Gastrocnemius medialis (tissue), 4 donors: ENCODE measurements around the gene SLC16A3. TPM values are rescaled to one million over a fixed set of nuclear protein-coding genes. Genes with fewer than 3 reads are reported as not detected.

Experiments
- ATAC-seq, 2 donors: fragments of 150-250 bp; one replicate each; pipeline ENCODE4 v1.9.1; 2016
- DNase-seq, 2 donors: peaks; one replicate each; pipeline ENCODE4 v3.0.0-alpha.2; 2019
- H3K27ac ChIP-seq, 4 donors: fragments of 200-600 bp; sonication (generic); 1 replicate in 1 of 4; 2 replicates in 3 of 4; pipeline ENCODE4 v1.5.1; 2016 to 2018; ENCODE audit warnings: mild to moderate bottlenecking in 2 of 4, moderate library complexity in 1 of 4
- H3K27me3 ChIP-seq, 3 donors: fragments of 200-600 bp; sonication (generic) in 2 of 3; 1 replicate in 1 of 3; 2 replicates in 2 of 3; pipeline versions ENCODE4 v1.5.1 to v1.6.0; 2016 to 2019; ENCODE audit warnings: mild to moderate bottlenecking in 1 of 3, moderate library complexity in 1 of 3
- H3K36me3 ChIP-seq, 2 donors: fragments of 200-600 bp; sonication (generic) in 1 of 2; one replicate each; pipeline ENCODE4 v1.5.1; 2017 to 2018
- H3K4me1 ChIP-seq, 2 donors: fragments of 200-600 bp; sonication (generic) in 1 of 2; one replicate each; pipeline ENCODE4 v1.5.1; 2016 to 2017; ENCODE audit warnings: mild to moderate bottlenecking in 2 of 2
- H3K4me3 ChIP-seq, 4 donors: fragments of 200-600 bp; sonication (generic) in 3 of 4; 1 replicate in 1 of 4; 2 replicates in 3 of 4; pipeline ENCODE4 v1.5.1; 2016 to 2019; ENCODE audit warnings: mild to moderate bottlenecking in 2 of 4
- H3K9me3 ChIP-seq, 3 donors: fragments of 200-600 bp; sonication (generic) in 2 of 3; 1 replicate in 1 of 3; 2 replicates in 2 of 3; pipeline ENCODE4 v1.5.1; 2016 to 2019
- CTCF ChIP-seq, 5 experiments: fragments of 450-650 bp in 3 of 5; fragments of 200-600 bp in 2 of 5; sonication (generic) in 2 of 5; IDR thresholded peaks in 4 of 5; conservative IDR thresholded peaks in 1 of 5; 1 replicate in 4 of 5; 2 replicates in 1 of 5; pipeline ENCODE4 v1.5.1; 2016 to 2019; ENCODE audit warnings: antibody characterized with exemption in 5 of 5, mild to moderate bottlenecking in 3 of 5, moderate library complexity in 3 of 5
- POLR2A ChIP-seq, 2 donors: fragments of 450-650 bp; IDR thresholded peaks; one replicate each; pipeline ENCODE4 v1.6.1; 2017; ENCODE audit warnings: antibody characterized with exemption in 2 of 2, mild to moderate bottlenecking in 2 of 2, moderate library complexity in 2 of 2
- in situ Hi-C, 4 donors: fragments of 200-750 bp; cut with MboI; loops; one replicate each; pipeline versions ENCODE4 v1.15.0 to v1.8.0; 2017; ENCODE audit warnings: low sequenced_read_pairs in 4 of 4
- intact Hi-C: fragments of 100-400 bp; cut with DNase I; formaldehyde crosslinking; loops from one replicate; pipeline ENCODE4 v1.15.1; 2023; ENCODE audit warnings: low total_unique reads
- total RNA-seq, 4 donors: library from RNA; depleted of rRNA; stranded (reverse); fragments of >200 nt; gene quantifications; one replicate each; pipeline versions ENCODE4 v1.1.0 to v1.2.3, GENCODE V29; 2016

Gene SLC16A3
- total RNA-seq, 4 donors from 2014 or later, result 46.0 to 173 (median 126) TPM

GRCh38 chr17:82238472-82239201, 9.8 kb downstream of the SLC16A3 start:
- H3K36me3 ChIP-seq, result peaks cover 0 to 16% of the 10 kb centered on the region in 2 donors
- TF ChIP-seq POLR2A (IDR thresholded peaks at IDR 0.05), result peak; percentile 12 to 51
- TF ChIP-seq CTCF (IDR thresholded peaks at IDR 0.05 in 4 of 5, conservative IDR thresholded peaks at IDR 0.05 in 1 of 5), result no peak
- DNase-seq (peak in 1 of 2 donors; percentile 71), ATAC-seq (no peak)
- H3K4me1 ChIP-seq, result peaks cover 84 to 95% of the 10 kb centered on the region in 2 donors
- no peaks in the 10 kb centered on the region for H3K9me3 ChIP-seq
- intact Hi-C loops, result loop anchor here (5.0 kb wide), 1 partner anchor 201 kb away; the partner anchor contains the start of gene DCXR
- H3K27me3 ChIP-seq, result no peaks in the 10 kb centered on the region
- in situ Hi-C loops, result no loop called here
- H3K27ac ChIP-seq, result peak overlapping the region; percentile 90 to 98 (median 93)
- peak overlapping the region; percentile 19 to 58 (median 43) for H3K4me3 ChIP-seq

- H3K27me3 ChIP-seq, result no peaks in the 10 kb centered on the region
- H3K9me3 ChIP-seq, result no peaks in the 10 kb centered on the region
- DNase-seq, result no peak
- no peak for ATAC-seq
- H3K36me3 ChIP-seq, result peaks cover 0 to 24% of the 10 kb centered on the region in 2 donors
- TF ChIP-seq POLR2A (IDR thresholded peaks at IDR 0.05), result no peak
- TF ChIP-seq CTCF (IDR thresholded peaks at IDR 0.05 in 4 of 5, conservative IDR thresholded peaks at IDR 0.05 in 1 of 5), result no peak
- peak overlapping the region; percentile 90 to 98 (median 93) for H3K27ac ChIP-seq
- intact Hi-C loops (loop anchor here (5.0 kb wide), 1 partner anchor 202 kb away; the partner anchor contains the start of gene DCXR), in situ Hi-C loops (no loop called here)
- H3K4me1 ChIP-seq, result peaks cover 86 to 93% of the 10 kb centered on the region in 2 donors
- H3K4me3 ChIP-seq, result peak overlapping the region in 1 of 4 donors; percentile 58
Measured at GRCh38 chr17:82239401-82239925, 10.6 kb downstream of the SLC16A3 start.

GRCh38 chr17:82239926-82240505, 11.2 kb downstream of the SLC16A3 start:
- H3K27ac ChIP-seq, result peak overlapping the region; percentile 90 to 98 (median 93)
- H3K36me3 ChIP-seq, result peaks cover 0 to 30% of the 10 kb centered on the region in 2 donors

More at GRCh38 chr17:82239926-82240505, 11.2 kb downstream of the SLC16A3 start:
- ATAC-seq, result no peak
- H3K4me3 ChIP-seq, result peak overlapping the region in 1 of 4 donors; percentile 58
- TF ChIP-seq CTCF (IDR thresholded peaks at IDR 0.05 in 4 of 5, conservative IDR thresholded peaks at IDR 0.05 in 1 of 5) (peak in 1 of 5 experiments; percentile 16), POLR2A (IDR thresholded peaks at IDR 0.05) (peak in 1 of 2 donors; percentile 33)
- H3K4me1 ChIP-seq, result peaks cover 81 to 89% of the 10 kb centered on the region in 2 donors
- no peaks in the 10 kb centered on the region for H3K9me3 ChIP-seq
- DNase-seq, result peak in 1 of 2 donors; percentile 80
- in situ Hi-C loops (no loop called here), intact Hi-C loops (loop anchor here (5.0 kb wide), 1 partner anchor 203 kb away; the partner anchor contains the start of gene DCXR)
- no peaks in the 10 kb centered on the region for H3K27me3 ChIP-seq
